Measurements from ENCODE around the gene TMEFF2. TPM values are rescaled to one million over a fixed set of nuclear protein-coding genes. Genes with fewer than 3 reads are reported as not detected.

The TMEFF2 gene
- total and polyA plus RNA-seq, 2 of the 8 experiments (the other 6 are each of a cell fraction or from before 2014, with no cell fraction given), result 0.91 to 3.7 TPM

DNA sequence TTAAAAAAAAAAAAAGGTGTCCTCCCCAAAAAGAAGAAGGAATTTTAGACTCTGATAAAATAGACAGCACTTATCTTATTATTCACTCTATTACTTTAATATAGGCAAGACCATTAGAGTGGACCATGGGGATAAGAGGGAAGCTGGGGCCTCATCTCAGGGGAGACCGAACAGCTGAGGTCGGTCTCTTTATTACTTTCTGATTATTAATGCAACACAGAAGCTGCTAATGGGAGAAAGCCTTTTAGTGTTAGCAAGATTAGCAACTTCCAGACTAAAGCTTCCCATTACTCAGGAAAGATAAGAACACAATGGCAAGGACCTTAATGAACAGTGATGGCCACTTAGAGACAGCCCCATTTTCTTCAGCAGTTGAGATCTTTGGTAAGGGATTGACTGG, 135.5 kb downstream of the TMEFF2 start:
- Histone ChIP-seq H3K79me1 (ENCODE audit: low read depth, low read length) (no peaks in the 10 kb centered on the region), H3K27me3 (replicated peaks in 1 of 4; ENCODE audit: control insufficient read depth in 3 of 4, extremely low read depth in 1 of 4, insufficient read depth in 3 of 4, low read length in 3 of 4) (no peaks in the 10 kb centered on the region), H3K4me2 (ENCODE audit: insufficient read depth in 1 of 2, low read depth in 2 of 2, low read length in 2 of 2) (no peak overlapping the region), H2AFZ (ENCODE audit: low read length) (no peak overlapping the region), H3K56ac (replicated peaks; ENCODE audit: insufficient read length, low read depth, low read length) (no peak overlapping the region), H3K14ac (ENCODE audit: insufficient read length) (no peak overlapping the region), H4K20me1 (replicated peaks in 1 of 2; ENCODE audit: control insufficient read depth in 1 of 2, insufficient read depth in 2 of 2, low read length in 2 of 2) (no peaks in the 10 kb centered on the region), H3K27ac (ENCODE audit: low read depth, low read length) (no peak overlapping the region), H3K9me3 (ENCODE audit: insufficient read depth in 2 of 2, low read depth in 1 of 2, low read length in 1 of 2) (no peaks in the 10 kb centered on the region), H3K4me1 (replicated peaks in 1 of 4; ENCODE audit: control insufficient read depth in 3 of 4, insufficient read depth in 4 of 4, low read length in 3 of 4) (no peaks in the 10 kb centered on the region), H2BK15ac (ENCODE audit: low read length) (no peak overlapping the region), H3K79me2 (ENCODE audit: control insufficient read depth in 1 of 2, insufficient read depth in 2 of 2, low read length in 2 of 2) (no peaks in the 10 kb centered on the region), H3K23me2 (ENCODE audit: low read depth, low read length) (no peaks in the 10 kb centered on the region), H3K36me3 (ENCODE audit: control insufficient read depth in 2 of 4, insufficient read depth in 4 of 4, low read length in 3 of 4) (no peaks in the 10 kb centered on the region), H2BK5ac (ENCODE audit: low read depth, low read length) (no peak overlapping the region), H3K4me3 (ENCODE audit: extremely low read depth in 1 of 4, insufficient read depth in 2 of 4, low read depth in 3 of 4, low read length in 4 of 4) (no peak overlapping the region), H3K18ac (ENCODE audit: extremely low read depth, low read length) (no peak overlapping the region), H2AK5ac (ENCODE audit: low read depth, low read length) (no peak overlapping the region), H2BK120ac (replicated peaks; ENCODE audit: low read depth, low read length) (no peak overlapping the region), H2BK20ac (ENCODE audit: low read length) (no peak overlapping the region), H3K9ac (replicated peaks in 1 of 4; ENCODE audit: extremely low read depth in 1 of 4, low read depth in 3 of 4, low read length in 3 of 4) (no peak overlapping the region), H4K91ac (replicated peaks; ENCODE audit: insufficient read length, low read length) (no peak overlapping the region), H4K5ac (ENCODE audit: insufficient read length, low read depth, low read length) (no peak overlapping the region), H4K8ac (ENCODE audit: extremely low read depth, insufficient read depth, low read length) (no peak overlapping the region), H2BK12ac (ENCODE audit: low read depth, low read length) (no peak overlapping the region), H3K23ac (ENCODE audit: insufficient read length) (no peak overlapping the region), H3K4ac (replicated peaks; ENCODE audit: insufficient read length, low read depth, low read length) (no peak overlapping the region)
- POLR2A ChIA-PET (ENCODE audit: partially characterized antibody), result no interaction called here
- WGBS, 2 experiments (ENCODE audit: extremely low coverage in 1 of 2, insufficient coverage in 1 of 2, insufficient read length in 1 of 2, insufficient replicate concordance in 2 of 2, low coverage in 1 of 2, low lambda C conversion rate in 2 of 2, missing lambda C conversion rate in 1 of 2), result 90% methylated on average over 2 of the region's 2 CpGs; no CpG with 5 or more reads in 1 of the 2 experiments
- CTCF ChIA-PET (ENCODE audit: partially characterized antibody), result no interaction called here
- DNase-seq (ENCODE audit: low read depth in 1 of 2, low spot score in 2 of 2) (no peak), FAIRE-seq (no peak)
- TF ChIP-seq, protein P1, sequence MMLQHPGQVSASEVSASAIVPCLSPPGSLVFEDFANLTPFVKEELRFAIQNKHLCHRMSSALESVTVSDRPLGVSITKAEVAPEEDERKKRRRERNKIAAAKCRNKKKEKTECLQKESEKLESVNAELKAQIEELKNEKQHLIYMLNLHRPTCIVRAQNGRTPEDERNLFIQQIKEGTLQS (IDR thresholded peaks at IDR 0.05; ENCODE audit: insufficient read depth, low read depth, low read length), result no peak
- TF ChIP-seq POU5F1 (IDR thresholded peaks at IDR 0.05; ENCODE audit: low read depth, low read length), result no peak
- TF ChIP-seq SIN3A (conservative IDR thresholded peaks at IDR 0.05 in 1 of 2, IDR thresholded peaks at IDR 0.05 in 1 of 2; ENCODE audit: low read depth in 1 of 2, low read length in 2 of 2), result no peak
- no peak for TF ChIP-seq BRCA1 (IDR thresholded peaks at IDR 0.05; ENCODE audit: low read depth, low read length)
- no peak for TF ChIP-seq CHD2 (IDR thresholded peaks at IDR 0.05; ENCODE audit: low read length)
- no peak for TF ChIP-seq EGR1 (IDR thresholded peaks at IDR 0.05; ENCODE audit: borderline replicate concordance, low read depth, low read length)
- no peak for TF ChIP-seq SUZ12 (IDR thresholded peaks at IDR 0.05; ENCODE audit: low read length)
- no peak for TF ChIP-seq E2F6 (IDR thresholded peaks at IDR 0.05)
- TF ChIP-seq RBBP5 (IDR thresholded peaks at IDR 0.05; ENCODE audit: borderline replicate concordance, low read depth, low read length), result no peak
- TF ChIP-seq RNF2 (IDR thresholded peaks at IDR 0.05; ENCODE audit: borderline replicate concordance, low read depth, low read length, missing control alignments, poor library complexity, severe bottlenecking), result no peak
- TF ChIP-seq POLR2A (IDR thresholded peaks at IDR 0.05; ENCODE audit: control extremely low read depth in 1 of 2, low read depth in 2 of 2, low read length in 2 of 2), result no peak
- TF ChIP-seq TAF1 (IDR thresholded peaks at IDR 0.05; ENCODE audit: low read depth, low read length), result no peak

All from H1 (cell line).